ENCODE results near the gene BACE2.
A peak's percentile ranks its signal among the peaks of the same experiment; 100 is the strongest.

BACE2 gene

DNA sequence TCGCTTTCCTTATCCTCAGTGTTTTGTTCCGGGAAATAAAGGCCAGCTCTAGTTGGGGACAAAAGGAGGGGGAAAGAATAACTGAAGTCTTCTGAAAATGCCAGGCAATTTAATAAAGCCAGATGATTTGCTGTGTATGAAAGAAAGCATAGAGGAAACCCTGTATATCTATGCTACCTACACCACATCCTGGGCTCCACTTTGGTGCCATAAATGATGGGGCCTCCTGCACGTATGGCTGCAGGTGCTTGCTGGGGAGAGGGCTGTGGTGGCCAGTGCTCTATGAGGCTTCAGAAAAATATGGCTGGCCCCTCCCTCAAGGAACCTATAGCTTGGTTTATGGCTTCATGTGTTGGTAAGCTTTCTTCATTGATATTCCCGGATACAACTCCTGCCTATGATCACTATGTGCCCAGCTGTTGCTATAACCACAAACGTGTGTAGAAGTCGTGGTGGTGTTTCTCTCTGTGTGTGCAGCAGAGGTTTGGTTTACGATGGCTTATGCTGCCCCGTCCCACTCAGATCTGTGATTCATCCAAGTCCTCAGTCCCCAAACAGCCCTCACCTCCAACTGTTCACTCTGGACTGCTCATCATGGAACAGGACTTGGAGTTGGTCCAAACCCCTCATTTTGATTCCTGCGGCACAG, 59.5 kb downstream of the BACE2 start:
- H3K9me3 ChIP-seq (ENCODE audit: insufficient read depth, low read length, severe bottlenecking) = no peaks in the 10 kb centered on the region
- H3K4me3 ChIP-seq (ENCODE audit: low read depth in 1 of 2, low read length in 2 of 2) = no peak overlapping the region
- H3K9ac ChIP-seq (ENCODE audit: low read depth, low read length) = no peak overlapping the region
- no peak overlapping the region for H2AFZ ChIP-seq (ENCODE audit: low read depth, low read length)
- H3K4me1 ChIP-seq (ENCODE audit: insufficient read depth, low read length) = no peaks in the 10 kb centered on the region; the same call in 1 of the 2 replicates
- H3K4me2 ChIP-seq (ENCODE audit: insufficient read depth, low read length) = no peak overlapping the region
- H3K79me2 ChIP-seq (ENCODE audit: insufficient read depth, low read length) = no peaks in the 10 kb centered on the region
- peaks cover 5% of the 10 kb centered on the region for H3K27me3 ChIP-seq (ENCODE audit: insufficient read depth, low read length, poor library complexity)
- ATAC-seq (ENCODE audit: insufficient read depth, low read depth) (peak; percentile 82), DNase-seq (peak; percentile 50)
- H3K27ac ChIP-seq (ENCODE audit: low read length) = no peak overlapping the region
- 0 out of 2 replicates have a peak, but pooled peaks cover 2% of the 10 kb centered on the region for H4K20me1 ChIP-seq (ENCODE audit: insufficient read depth, low read length)
- TF ChIP-seq, protein P1, sequence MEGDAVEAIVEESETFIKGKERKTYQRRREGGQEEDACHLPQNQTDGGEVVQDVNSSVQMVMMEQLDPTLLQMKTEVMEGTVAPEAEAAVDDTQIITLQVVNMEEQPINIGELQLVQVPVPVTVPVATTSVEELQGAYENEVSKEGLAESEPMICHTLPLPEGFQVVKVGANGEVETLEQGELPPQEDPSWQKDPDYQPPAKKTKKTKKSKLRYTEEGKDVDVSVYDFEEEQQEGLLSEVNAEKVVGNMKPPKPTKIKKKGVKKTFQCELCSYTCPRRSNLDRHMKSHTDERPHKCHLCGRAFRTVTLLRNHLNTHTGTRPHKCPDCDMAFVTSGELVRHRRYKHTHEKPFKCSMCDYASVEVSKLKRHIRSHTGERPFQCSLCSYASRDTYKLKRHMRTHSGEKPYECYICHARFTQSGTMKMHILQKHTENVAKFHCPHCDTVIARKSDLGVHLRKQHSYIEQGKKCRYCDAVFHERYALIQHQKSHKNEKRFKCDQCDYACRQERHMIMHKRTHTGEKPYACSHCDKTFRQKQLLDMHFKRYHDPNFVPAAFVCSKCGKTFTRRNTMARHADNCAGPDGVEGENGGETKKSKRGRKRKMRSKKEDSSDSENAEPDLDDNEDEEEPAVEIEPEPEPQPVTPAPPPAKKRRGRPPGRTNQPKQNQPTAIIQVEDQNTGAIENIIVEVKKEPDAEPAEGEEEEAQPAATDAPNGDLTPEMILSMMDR (IDR thresholded peaks at IDR 0.05; ENCODE audit: borderline replicate concordance, extremely low read depth, low read length, poor library complexity, severe bottlenecking) = no peak
- TF ChIP-seq EZH2 (IDR thresholded peaks at IDR 0.05; ENCODE audit: borderline replicate concordance, low read depth, low read length, severe bottlenecking) = no peak
- H3K36me3 ChIP-seq (ENCODE audit: insufficient read depth, low read length) = no peaks in the 10 kb centered on the region

DNA sequence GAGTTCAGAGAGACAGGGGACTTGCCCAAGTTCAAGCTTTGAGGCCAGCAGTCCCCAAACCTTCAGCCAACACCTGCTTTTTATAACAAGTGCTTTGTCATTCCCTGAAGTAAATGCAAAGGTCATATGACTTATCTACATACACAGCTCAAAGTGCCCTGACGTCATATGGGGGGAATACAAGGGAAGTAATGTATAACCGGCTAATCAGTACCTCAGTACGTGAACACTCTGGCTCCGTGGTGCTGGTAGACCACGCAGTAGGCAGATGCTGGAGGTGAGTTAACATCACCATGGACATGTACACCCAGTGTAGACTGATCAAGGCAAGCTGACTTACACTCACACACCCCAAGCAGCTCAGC, 60.0 kb downstream of the BACE2 start:
- H3K27ac ChIP-seq (ENCODE audit: low read length) = no peak overlapping the region
- DNase-seq (no peak), ATAC-seq (ENCODE audit: insufficient read depth, low read depth) (0 out of 3 replicates have a peak, but pooled peaks have one; percentile 12)
- no peak overlapping the region for H3K9ac ChIP-seq (ENCODE audit: low read depth, low read length)
- no peak for TF ChIP-seq EZH2 (IDR thresholded peaks at IDR 0.05; ENCODE audit: borderline replicate concordance, low read depth, low read length, severe bottlenecking)
- TF ChIP-seq, protein P1 (IDR thresholded peaks at IDR 0.05; ENCODE audit: borderline replicate concordance, extremely low read depth, low read length, poor library complexity, severe bottlenecking) = no peak
- H3K27me3 ChIP-seq (ENCODE audit: insufficient read depth, low read length, poor library complexity) = peaks cover 5% of the 10 kb centered on the region
- H3K4me3 ChIP-seq (ENCODE audit: low read depth in 1 of 2, low read length in 2 of 2) = no peak overlapping the region
- no peaks in the 10 kb centered on the region for H3K36me3 ChIP-seq (ENCODE audit: insufficient read depth, low read length)
- H3K79me2 ChIP-seq (ENCODE audit: insufficient read depth, low read length) = no peaks in the 10 kb centered on the region
- H2AFZ ChIP-seq (ENCODE audit: low read depth, low read length) = no peak overlapping the region
- no peaks in the 10 kb centered on the region; the same call in 1 of the 2 replicates for H3K4me1 ChIP-seq (ENCODE audit: insufficient read depth, low read length)
- no peaks in the 10 kb centered on the region for H3K9me3 ChIP-seq (ENCODE audit: insufficient read depth, low read length, severe bottlenecking)
- H4K20me1 ChIP-seq (ENCODE audit: insufficient read depth, low read length) = no peaks in the 10 kb centered on the region
- no peak overlapping the region for H3K4me2 ChIP-seq (ENCODE audit: insufficient read depth, low read length)

DNA sequence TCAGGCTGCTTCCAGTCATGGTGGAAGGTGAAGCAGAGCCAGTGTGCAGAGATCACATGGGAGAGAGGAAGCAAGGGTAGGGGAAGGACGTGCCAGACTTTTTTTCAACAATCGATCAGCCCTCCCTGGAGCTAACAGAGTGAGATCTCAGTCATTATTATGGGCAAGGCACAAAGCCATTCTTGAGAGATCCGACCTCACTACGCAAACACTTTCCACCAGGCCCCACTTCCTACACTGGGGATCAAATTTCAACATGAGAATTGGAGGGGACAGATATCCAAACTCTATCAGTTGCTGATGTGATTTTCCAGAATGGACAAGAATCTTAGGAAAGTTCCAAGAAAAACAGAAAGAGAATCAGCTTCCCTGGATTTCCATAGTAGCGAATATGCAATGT, 60.5 kb downstream of the BACE2 start:
- TF ChIP-seq EZH2 (IDR thresholded peaks at IDR 0.05; ENCODE audit: borderline replicate concordance, low read depth, low read length, severe bottlenecking) = no peak
- TF ChIP-seq, protein P1 (IDR thresholded peaks at IDR 0.05; ENCODE audit: borderline replicate concordance, extremely low read depth, low read length, poor library complexity, severe bottlenecking) = no peak
- DNase-seq (no peak), ATAC-seq (ENCODE audit: insufficient read depth, low read depth) (no peak)
- H3K4me3 ChIP-seq (ENCODE audit: low read depth in 1 of 2, low read length in 2 of 2) = no peak overlapping the region
- peaks cover 5% of the 10 kb centered on the region for H3K27me3 ChIP-seq (ENCODE audit: insufficient read depth, low read length, poor library complexity)
- no peaks in the 10 kb centered on the region for H4K20me1 ChIP-seq (ENCODE audit: insufficient read depth, low read length)
- H3K36me3 ChIP-seq (ENCODE audit: insufficient read depth, low read length) = no peaks in the 10 kb centered on the region
- no peaks in the 10 kb centered on the region; the same call in 1 of the 2 replicates for H3K4me1 ChIP-seq (ENCODE audit: insufficient read depth, low read length)
- no peaks in the 10 kb centered on the region for H3K9me3 ChIP-seq (ENCODE audit: insufficient read depth, low read length, severe bottlenecking)
- no peak overlapping the region for H3K9ac ChIP-seq (ENCODE audit: low read depth, low read length)
- no peak overlapping the region for H3K4me2 ChIP-seq (ENCODE audit: insufficient read depth, low read length)
- H3K27ac ChIP-seq (ENCODE audit: low read length) = no peak overlapping the region
- no peak overlapping the region for H2AFZ ChIP-seq (ENCODE audit: low read depth, low read length)
- H3K79me2 ChIP-seq (ENCODE audit: insufficient read depth, low read length) = no peaks in the 10 kb centered on the region
